SHP77 (cell line): ENCODE data around the gene KCNIP1.

Source experiments
- DNase-seq, 2 experiments: peaks; one replicate each; lab custom pipeline; 2025; lab: John Stamatoyannopoulos, UW

Gene KCNIP1

GRCh38 chr5:170628691-170629565, 125.1 kb downstream of the KCNIP1 start:
- DNase-seq = no peak

GRCh38 chr5:170629566-170630175, 125.9 kb downstream of the KCNIP1 start:
- no peak for DNase-seq

- no peak for DNase-seq
Measured at GRCh38 chr5:170630226-170630625, 126.4 kb downstream of the KCNIP1 start.

GRCh38 chr5:170630711-170631141, 126.9 kb downstream of the KCNIP1 start:
- DNase-seq = no peak

- peak in 1 of 2 experiments; percentile 3 for DNase-seq
Measured at GRCh38 chr5:170631466-170632195, 127.8 kb downstream of the KCNIP1 start.

GRCh38 chr5:170632266-170632984, 128.6 kb downstream of the KCNIP1 start:
- no peak for DNase-seq

GRCh38 chr5:170632985-170633234, 129.1 kb downstream of the KCNIP1 start:
- DNase-seq = peak in 1 of 2 experiments; percentile 15

GRCh38 chr5:170633235-170634081, 129.6 kb downstream of the KCNIP1 start:
- DNase-seq = no peak

GRCh38 chr5:170634256-170634990, 130.6 kb downstream of the KCNIP1 start:
- no peak for DNase-seq

GRCh38 chr5:170635706-170636105, 131.9 kb downstream of the KCNIP1 start:
- DNase-seq = no peak

- DNase-seq = no peak
Measured at GRCh38 chr5:170636206-170636605, 132.4 kb downstream of the KCNIP1 start.

- no peak for DNase-seq
Measured at GRCh38 chr5:170636801-170637477, 133.1 kb downstream of the KCNIP1 start.

GRCh38 chr5:170638051-170638450, 134.2 kb downstream of the KCNIP1 start:
- no peak for DNase-seq

- DNase-seq = peak in 1 of 2 experiments; percentile 9
Measured at GRCh38 chr5:170638454-170639220, 134.8 kb downstream of the KCNIP1 start.

GRCh38 chr5:170639221-170639925, 135.6 kb downstream of the KCNIP1 start:
- DNase-seq = no peak

- no peak for DNase-seq
Measured at GRCh38 chr5:170640731-170641588, 137.1 kb downstream of the KCNIP1 start.

GRCh38 chr5:170641589-170642031, 137.8 kb downstream of the KCNIP1 start:
- no peak for DNase-seq
